ENCODE results near the gene ANKIB1.
A peak's percentile ranks its signal among the peaks of the same experiment; 100 is the strongest.

DNA sequence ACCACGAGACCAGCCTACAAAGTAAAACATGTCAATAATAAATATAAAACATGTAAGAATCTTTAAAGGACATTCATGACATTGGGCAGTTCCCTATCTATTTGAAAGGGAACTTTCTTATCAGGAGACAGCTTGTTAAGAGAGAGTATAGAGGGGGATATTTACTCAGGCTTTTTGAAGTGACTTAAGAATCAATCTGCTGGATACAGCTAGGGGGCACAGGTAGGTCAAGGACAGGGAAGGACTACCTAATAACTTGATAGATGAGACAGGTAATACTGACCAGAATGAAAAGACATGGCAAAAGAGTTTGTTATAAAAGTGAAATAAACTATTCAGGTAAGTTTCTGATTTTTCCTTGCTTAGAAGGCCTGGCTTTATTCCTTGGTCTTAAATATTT, 45.0 kb upstream of the ANKIB1 start:
- TF ChIP-seq, protein P1, sequence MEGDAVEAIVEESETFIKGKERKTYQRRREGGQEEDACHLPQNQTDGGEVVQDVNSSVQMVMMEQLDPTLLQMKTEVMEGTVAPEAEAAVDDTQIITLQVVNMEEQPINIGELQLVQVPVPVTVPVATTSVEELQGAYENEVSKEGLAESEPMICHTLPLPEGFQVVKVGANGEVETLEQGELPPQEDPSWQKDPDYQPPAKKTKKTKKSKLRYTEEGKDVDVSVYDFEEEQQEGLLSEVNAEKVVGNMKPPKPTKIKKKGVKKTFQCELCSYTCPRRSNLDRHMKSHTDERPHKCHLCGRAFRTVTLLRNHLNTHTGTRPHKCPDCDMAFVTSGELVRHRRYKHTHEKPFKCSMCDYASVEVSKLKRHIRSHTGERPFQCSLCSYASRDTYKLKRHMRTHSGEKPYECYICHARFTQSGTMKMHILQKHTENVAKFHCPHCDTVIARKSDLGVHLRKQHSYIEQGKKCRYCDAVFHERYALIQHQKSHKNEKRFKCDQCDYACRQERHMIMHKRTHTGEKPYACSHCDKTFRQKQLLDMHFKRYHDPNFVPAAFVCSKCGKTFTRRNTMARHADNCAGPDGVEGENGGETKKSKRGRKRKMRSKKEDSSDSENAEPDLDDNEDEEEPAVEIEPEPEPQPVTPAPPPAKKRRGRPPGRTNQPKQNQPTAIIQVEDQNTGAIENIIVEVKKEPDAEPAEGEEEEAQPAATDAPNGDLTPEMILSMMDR (IDR thresholded peaks at IDR 0.05) = peak in 1 of 6 experiments; percentile 9
- TF ChIP-seq POLR2A (IDR thresholded peaks at IDR 0.05) = no peak
